GM18511 (cell line): Measurements from ENCODE around the gene PANK4.

ENCODE experiments used
- ATAC-seq: cut with Tn5 transposase; IDR thresholded peaks from one replicate; pipeline ENCODE4 v1.9.1; 2021; ENCODE audit warnings: mild to moderate bottlenecking, moderate library complexity; ENCODE audit not compliant: unreplicated experiment

Gene PANK4

DNA sequence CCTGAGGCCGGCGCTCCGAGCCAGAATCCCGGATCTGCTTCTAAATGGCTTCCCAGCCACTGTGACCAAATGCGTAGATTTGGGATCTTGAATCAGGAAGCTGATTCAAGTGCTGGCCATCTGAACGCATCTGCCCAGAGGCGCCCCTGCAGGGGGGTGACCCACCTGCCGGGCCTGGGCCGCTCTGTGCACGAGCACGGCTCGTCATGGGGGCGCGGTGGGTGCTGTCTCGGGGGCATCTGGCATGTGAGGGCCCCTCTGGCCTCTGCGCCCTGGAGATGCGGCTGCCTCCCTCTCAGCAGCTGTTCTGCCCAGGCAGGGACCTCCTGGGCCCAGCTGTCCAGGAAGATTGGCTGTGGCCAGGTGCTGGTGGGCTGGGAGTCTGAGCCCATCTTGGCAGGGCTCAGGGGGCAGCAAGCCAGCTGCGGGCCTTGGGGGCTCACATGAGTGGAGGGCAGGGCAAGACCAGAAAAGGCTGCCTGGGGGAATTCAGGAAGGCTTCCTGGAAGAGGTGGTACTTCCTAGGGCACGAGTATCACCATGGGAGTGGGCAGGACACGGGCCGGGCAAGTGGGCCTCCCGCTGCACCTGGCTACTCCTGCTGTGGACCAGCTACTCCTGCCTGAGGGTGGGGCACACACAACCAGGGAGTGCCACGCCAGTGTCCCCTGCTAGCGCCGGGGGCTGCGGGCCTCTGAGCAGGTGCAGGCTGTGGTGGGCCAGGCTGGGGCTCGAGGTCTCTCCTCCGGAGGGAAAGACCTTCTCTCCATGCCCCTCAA, 25.2 kb downstream of the PANK4 start:
- no peak for ATAC-seq

- no peak for ATAC-seq
Observed at GRCh38 chr1:2499986-2500596, 26.3 kb downstream of the PANK4 start.

DNA sequence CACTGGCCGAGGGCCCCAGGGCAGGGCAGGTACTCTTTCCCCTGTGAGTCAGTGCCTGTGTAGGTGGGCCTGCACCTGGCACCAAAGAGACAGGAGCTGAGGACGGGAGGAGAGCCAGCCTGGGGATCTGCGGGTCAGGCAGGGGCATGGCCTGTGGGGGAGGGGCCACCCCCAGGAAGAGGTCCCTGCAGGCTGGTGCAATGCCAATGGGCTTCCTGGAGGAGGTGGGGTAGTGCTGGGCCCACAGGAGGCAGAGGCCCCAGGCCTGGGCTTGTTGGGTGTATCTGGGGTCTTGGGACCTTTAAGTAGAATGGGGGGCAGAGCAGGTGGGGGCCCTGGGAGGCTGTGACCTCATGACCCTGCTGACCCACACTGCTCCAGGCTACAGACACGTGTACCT, 27.1 kb downstream of the PANK4 start:
- ATAC-seq: no peak

DNA sequence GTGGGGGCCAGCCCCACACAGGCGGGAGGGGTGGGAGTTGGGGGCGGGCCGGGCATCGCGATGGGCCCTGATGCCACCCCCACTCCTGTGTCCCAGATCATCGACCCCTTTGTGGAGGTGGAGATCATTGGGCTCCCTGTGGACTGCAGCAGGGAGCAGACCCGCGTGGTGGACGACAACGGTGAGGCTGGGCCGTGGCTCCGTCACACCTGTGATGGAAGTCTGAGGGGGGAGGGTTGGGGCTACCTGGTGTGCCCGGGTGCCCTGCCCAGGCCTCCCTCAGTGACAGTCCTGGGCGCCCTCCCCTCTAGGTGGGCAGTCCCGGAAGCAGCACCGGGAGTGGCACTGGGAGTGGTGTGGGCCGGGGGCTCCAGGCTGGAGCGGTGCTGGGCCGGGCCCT, 27.7 kb downstream of the PANK4 start:
- ATAC-seq: no peak

DNA sequence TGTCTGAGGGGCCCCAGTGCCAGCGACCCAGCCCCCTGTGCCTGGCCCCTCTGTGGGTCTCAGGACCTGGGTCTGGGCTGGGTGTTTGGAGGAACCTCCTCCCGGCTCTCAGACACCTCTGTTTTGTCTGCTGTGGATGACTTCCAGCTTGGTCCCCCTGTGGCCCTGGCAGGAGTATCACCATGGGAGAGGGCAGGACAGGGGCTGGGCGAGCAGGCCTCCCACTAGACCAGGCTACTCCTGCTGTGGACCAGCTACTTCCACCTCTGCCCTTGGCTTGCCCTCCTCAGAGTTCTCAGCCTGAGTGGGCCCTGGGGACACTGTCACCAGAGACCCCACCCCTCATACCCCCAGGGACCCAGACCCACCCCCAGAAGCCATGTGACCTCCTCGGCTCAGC, 28.5 kb downstream of the PANK4 start:
- no peak for ATAC-seq

DNA sequence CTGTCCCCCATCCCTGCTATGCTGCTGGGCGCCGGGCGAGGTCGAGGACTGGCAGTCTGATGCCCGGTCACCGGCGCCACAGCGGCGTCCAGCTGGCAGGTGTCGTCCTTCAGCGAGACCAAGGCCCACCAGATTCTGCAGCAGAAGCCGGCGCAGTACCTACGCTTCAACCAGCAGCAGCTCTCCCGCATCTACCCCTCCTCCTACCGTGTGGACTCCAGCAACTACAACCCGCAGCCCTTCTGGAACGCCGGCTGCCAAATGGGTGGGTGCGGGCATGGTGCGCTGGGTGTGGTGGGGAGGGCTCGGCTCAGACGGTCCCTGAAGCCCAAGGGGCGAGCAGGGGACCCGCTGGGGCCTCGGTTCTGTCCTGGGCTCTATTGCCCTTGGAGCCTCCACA, 29.6 kb downstream of the PANK4 start:
- ATAC-seq: no peak

GRCh38 chr1:2496087-2496622, 30.2 kb downstream of the PANK4 start:
- ATAC-seq: peak; percentile 62

- no peak for ATAC-seq
Observed at GRCh38 chr1:2495546-2495945, 30.9 kb downstream of the PANK4 start.

GRCh38 chr1:2495026-2495425, 31.4 kb downstream of the PANK4 start:
- ATAC-seq: no peak

- ATAC-seq: no peak
Observed at GRCh38 chr1:2494323-2494693, 32.1 kb downstream of the PANK4 start.

DNA sequence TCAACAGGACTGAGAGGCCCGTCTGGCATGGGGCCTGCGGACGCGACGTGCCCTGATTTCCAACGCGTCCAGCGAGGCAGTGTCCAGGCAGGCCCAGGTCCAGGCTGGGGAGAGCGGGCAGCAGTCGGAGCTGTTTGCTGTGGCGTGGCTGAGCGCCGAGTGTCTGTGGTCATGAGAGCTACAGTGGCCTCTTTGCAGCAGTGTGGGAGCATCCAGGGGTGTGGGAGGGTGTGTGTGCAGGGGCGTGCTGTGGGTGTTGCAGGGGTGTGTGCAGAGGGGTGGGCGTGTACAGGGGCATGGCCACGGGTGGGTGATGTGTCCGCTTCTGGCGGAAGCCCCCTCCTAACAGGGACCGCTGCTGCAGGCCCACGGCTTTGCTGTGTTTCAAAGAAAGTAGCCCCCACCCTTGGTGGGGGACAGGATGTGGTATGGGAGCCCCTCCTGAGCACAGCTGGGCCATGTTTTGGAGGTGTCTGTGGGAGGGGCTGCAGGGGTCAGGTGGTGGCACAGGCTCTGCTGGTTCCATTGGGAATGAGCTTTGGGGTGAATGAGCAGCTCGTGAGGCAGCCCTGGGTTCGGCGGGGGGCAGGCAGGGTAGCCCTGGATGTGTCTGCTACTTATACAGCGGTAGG, 32.6 kb downstream of the PANK4 start:
- ATAC-seq: no peak

DNA sequence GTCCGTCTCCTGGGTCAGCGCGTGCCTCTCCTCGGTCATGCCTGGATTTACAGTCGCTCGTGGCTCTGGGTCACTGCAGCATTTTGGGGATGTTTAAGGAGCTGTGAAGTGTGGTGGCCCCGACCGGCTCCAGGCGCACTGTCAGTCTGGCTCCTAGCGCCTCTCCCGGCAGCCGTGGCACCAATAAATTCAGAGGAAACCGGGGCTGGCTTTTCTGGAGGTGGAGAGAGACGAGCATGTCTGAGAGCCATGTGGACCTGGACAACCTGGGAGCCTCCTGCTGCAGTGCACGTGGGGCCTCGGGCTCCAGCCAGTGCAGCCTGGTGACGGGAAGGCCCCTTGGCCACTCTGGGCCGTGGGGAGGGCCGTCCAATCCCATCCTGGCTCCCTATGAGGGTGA, 33.2 kb downstream of the PANK4 start:
- ATAC-seq: no peak

DNA sequence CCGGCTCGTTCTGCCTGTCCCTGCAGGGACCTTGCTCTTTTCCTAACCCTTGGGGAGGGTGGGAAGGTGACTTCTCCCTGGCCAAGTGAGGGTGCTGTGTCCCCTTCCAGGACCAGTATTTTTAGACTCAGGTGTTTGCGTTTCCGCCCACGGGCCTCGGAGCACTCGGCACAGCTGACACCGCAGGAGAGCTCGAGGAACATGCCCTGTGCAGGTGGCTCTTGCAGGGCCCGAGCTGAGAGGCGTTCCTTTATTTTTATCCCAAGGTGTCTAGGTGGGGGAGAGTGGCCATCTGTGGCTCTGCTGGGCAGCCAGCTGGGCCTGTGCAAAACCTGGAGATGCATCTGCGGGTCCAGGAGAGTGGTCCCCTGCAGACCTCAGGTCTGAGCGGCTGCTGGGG, 34.3 kb downstream of the PANK4 start:
- ATAC-seq: no peak

GRCh38 chr1:2489615-2490014, 36.8 kb downstream of the PANK4 start:
- no peak for ATAC-seq

DNA sequence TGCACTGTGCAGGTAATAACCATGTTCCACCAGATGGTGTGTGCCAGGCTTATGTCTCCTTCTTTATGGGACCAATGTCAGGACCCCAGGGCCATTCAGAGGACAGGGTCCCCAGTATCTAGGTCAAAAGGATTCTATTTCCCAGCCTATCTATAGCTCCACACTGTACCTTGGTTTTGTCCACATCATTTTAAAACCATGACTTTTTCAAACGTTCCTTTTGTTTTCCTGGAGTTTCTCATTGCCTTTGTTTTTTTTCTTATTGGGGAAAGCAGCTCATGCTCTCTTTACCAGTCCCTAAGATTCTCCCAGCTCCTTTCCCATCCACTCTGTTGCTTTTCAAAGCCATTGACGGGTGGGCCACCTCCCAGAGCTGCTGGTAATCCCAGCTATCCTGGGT, 37.7 kb downstream of the PANK4 start:
- no peak for ATAC-seq

DNA sequence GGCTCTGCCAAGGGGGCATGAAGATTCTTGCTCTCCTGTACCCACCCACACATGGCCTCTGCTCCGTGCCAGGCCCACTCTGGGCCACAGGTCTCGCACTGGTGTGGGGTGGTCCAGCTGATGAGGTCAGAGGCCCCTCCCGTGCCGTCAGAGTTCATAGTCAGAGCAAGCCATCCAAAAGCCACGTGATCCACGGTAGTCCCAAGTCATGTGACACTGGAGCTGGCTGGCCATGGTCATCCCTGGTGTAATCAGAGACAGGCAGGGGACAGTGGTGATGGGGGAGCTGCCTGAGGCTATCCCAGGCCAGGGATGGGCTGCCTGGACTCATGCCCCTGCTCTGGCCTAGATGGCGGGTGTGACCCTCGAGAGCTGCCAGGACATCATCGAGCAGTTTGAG, 39.8 kb downstream of the PANK4 start:
- ATAC-seq: no peak

- ATAC-seq: no peak
Observed at GRCh38 chr1:2486041-2486440, 40.4 kb downstream of the PANK4 start.

DNA sequence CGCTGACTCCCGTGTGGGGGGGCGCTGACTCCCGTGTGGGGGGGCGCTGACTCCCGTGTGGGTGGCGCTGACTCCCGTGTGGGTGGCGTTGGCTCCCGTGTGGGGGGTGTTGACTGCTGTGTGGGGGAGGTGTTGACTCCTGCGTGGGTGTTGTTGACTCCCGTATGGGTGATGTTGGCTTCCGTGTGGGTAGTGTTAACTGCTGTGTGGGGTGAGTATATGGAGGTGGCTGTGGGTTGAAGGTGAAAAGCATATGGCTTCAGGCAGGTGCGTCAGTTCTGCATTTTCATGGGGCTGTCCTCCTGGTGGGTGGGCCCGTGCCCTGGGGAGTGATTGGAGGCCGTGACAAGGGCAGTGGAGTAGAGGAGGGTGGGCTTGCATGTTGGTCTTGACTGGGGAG, 42.4 kb downstream of the PANK4 start:
- ATAC-seq: no peak

- ATAC-seq: no peak
Observed at GRCh38 chr1:2483026-2483425, 43.4 kb downstream of the PANK4 start.

DNA sequence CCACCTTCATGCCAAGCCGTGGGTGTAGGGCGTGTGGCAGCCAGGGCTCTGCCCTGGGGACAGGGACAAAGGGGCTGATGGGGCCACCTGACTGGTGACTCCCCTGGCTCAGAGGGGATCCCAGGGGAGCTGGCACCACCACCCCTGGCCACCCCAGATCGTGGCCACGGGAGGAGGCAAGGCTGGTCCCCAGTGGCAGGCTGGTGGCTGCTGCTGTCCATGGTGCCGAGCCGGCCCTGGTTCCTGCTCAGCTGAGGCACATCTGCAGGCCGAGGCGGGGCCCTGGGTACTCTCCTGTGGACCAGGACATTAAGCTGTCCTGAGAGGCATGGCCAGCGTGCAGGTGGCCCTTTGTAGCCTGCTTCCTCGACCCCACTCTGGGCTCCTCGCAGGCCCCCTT, 43.8 kb downstream of the PANK4 start:
- no peak for ATAC-seq

DNA sequence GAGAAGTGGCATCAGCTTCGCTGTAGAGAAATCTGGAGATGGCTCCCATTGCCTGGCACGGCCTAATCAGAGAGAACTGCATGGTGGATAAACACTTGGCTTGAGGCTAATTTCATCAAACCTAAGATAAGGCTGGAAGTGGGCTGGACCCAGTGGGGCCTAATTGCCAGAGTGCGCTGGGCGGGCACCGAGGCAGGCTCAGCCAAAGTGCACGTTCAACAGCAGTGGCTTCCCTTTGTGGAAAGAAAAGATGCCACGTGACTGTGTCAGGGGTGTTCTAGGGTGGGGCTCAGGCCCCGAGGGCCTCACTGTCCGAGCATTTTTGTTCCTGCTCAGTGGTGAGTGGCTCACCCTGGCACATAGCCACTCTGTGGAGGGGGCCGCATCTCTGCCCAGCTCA, 44.5 kb downstream of the PANK4 start:
- no peak for ATAC-seq

DNA sequence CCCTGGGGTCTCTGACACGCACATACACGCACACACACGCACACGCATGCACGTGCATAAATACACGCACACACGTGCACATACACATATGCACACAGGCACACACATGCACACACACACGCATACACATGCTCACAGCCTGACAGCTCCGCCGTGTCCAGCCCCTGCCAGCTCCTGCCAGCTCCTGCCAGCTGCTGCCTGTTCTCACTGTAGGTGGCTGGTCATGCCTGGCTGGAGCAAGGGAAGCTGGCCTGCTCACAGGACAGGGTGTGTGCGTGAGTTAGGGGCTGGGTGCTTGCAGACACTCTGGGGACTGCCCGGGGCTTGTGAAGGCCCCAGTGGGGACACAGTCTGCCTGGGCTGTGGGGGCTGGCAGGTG, 45.4 kb downstream of the PANK4 start:
- no peak for ATAC-seq
